Activated gamma-delta T cell treated with Interleukin-2 at 50 U/mL for 16 hours (primary cell): ENCODE data around the gene SLC16A11.
A peak's percentile ranks its signal among the peaks of the same experiment; 100 is the strongest.
"Not testable (repeated sequence)": the region's sequence is repeated elsewhere in the genome, so short reads cannot be mapped to it uniquely, and the experiment has no call there.

Source experiments
- DNase-seq: peaks from one replicate; pipeline ENCODE4 v3.0.0-alpha.2; 2020

The SLC16A11 gene

GRCh38 chr17:7043497-7044198 lies at the start of gene SLC16A11:
TSS of gene SLC16A11 (minus strand) at chr17:7044092. CDS start at chr17:7043513, 579 bp downstream.
- no peak for DNase-seq

- not testable (repeated sequence) for DNase-seq
These were observed 47.6 kb upstream of the SLC16A11 start for GRCh38 chr17:7091311-7092005.

- DNase-seq, result not testable (repeated sequence)
These were observed 45.7 kb upstream of the SLC16A11 start for GRCh38 chr17:7089570-7089969.

GRCh38 chr17:7088442-7088841 lies 44.5 kb upstream of the SLC16A11 start:
- DNase-seq, result not testable (repeated sequence)

GRCh38 chr17:7084088-7084487 lies 40.2 kb upstream of the SLC16A11 start:
- no peak for DNase-seq

GRCh38 chr17:7083592-7083991 lies 39.7 kb upstream of the SLC16A11 start:
- DNase-seq, result no peak

GRCh38 chr17:7081341-7082062 lies 37.6 kb upstream of the SLC16A11 start:
- peak; percentile 38 for DNase-seq

GRCh38 chr17:7080456-7081041 lies 36.7 kb upstream of the SLC16A11 start:
- no peak for DNase-seq

- no peak for DNase-seq
These were observed 35.9 kb upstream of the SLC16A11 start, which contains the start of gene CLEC10A for GRCh38 chr17:7079581-7080455. TSS of gene CLEC10A (minus strand) at chr17:7080251. CDS start at chr17:7078812, 1,439 bp downstream.

- no peak for DNase-seq
These were observed 34.8 kb upstream of the SLC16A11 start for GRCh38 chr17:7078711-7079110.

GRCh38 chr17:7077911-7078546 lies 34.1 kb upstream of the SLC16A11 start:
- no peak for DNase-seq

GRCh38 chr17:7074931-7075330 lies 31.0 kb upstream of the SLC16A11 start:
- no peak for DNase-seq

- no peak for DNase-seq
These were observed 28.5 kb upstream of the SLC16A11 start for GRCh38 chr17:7072406-7072805.

- DNase-seq, result no peak
These were observed 26.8 kb upstream of the SLC16A11 start for GRCh38 chr17:7070712-7071111.

GRCh38 chr17:7068268-7068667 lies 24.4 kb upstream of the SLC16A11 start:
- no peak for DNase-seq

- DNase-seq, result no peak
These were observed 23.3 kb upstream of the SLC16A11 start for GRCh38 chr17:7067198-7067597.

GRCh38 chr17:7064261-7064660 lies 20.4 kb upstream of the SLC16A11 start:
- DNase-seq, result no peak

GRCh38 chr17:7063518-7064094 lies 19.7 kb upstream of the SLC16A11 start:
- no peak for DNase-seq

- no peak for DNase-seq
These were observed 16.4 kb upstream of the SLC16A11 start for GRCh38 chr17:7060165-7060891.

GRCh38 chr17:7058831-7059447 lies 15.0 kb upstream of the SLC16A11 start:
- DNase-seq, result no peak
